C4-2B (cell line): ENCODE data around the gene RPS27.

ENCODE experiments used
- ZFX ChIP-seq: fragments of 450-650 bp; IDR thresholded peaks from 2 replicates; pipeline ENCODE4 v1.6.1; 2017
- TF ChIP-seq, protein P1 (sequence below): fragments of 450-650 bp; conservative IDR thresholded peaks from 2 replicates; pipeline ENCODE4 v1.5.1; 2017; ENCODE audit warnings: mild to moderate bottlenecking

DNA sequence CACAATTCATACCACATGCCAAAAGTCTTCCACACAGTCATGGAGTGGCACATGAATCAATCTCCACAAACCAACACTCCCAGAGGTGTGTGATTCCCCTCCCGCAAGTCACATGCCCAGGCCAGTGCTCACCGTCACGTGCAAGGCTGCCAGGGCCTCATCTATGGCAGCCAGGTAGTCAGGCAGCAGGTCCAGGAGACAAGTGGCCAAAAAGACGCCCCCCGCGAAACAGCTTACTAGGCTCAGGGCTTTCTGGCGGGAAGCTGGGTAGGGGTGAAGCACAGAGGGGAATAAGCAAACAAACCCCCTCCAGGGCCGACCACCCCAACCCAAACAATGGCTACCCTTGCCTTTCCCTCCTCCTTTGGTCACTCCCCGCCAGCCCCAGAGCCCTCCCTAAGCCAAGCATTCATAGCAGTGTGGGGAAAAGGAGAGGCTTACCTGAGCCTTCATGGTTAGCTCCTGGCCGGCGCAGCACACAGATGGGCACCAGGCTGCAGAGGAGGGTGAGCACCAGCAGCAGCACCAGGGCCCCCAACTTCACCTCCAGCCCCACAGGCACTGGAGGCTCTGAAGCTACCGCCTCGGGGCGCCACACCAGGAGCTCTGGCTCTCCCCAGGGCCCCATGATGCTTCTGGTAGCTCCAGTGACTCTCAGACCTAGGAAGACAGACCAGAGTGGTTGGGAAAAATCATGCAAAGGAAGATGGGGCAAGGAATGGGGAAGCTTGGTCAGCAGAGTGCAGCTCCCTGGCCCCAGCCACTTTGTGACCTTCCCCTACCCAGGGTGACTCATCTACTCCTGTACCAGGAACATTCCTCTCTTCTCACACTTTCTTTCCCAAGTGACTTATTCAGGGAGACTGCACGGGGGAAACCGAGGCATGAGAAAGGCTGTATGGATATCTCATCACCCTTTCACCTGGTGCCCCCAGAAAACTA lies 28.2 kb upstream of the RPS27 start:
- TF ChIP-seq, protein P1, sequence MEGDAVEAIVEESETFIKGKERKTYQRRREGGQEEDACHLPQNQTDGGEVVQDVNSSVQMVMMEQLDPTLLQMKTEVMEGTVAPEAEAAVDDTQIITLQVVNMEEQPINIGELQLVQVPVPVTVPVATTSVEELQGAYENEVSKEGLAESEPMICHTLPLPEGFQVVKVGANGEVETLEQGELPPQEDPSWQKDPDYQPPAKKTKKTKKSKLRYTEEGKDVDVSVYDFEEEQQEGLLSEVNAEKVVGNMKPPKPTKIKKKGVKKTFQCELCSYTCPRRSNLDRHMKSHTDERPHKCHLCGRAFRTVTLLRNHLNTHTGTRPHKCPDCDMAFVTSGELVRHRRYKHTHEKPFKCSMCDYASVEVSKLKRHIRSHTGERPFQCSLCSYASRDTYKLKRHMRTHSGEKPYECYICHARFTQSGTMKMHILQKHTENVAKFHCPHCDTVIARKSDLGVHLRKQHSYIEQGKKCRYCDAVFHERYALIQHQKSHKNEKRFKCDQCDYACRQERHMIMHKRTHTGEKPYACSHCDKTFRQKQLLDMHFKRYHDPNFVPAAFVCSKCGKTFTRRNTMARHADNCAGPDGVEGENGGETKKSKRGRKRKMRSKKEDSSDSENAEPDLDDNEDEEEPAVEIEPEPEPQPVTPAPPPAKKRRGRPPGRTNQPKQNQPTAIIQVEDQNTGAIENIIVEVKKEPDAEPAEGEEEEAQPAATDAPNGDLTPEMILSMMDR, result no peak
- TF ChIP-seq ZFX, result no peak
